Nephron progenitor cell (in vitro differentiated cells): ENCODE measurements around the gene UBE2Q1.

ENCODE experiments used
- DNase-seq: peaks from one replicate; pipeline ENCODE4 v3.0.0; 2021
- H3K27ac Mint-ChIP-seq: 2 replicates; pipeline ENCODE4 v1.8.0; 2021; ENCODE audit warnings: mild to moderate bottlenecking, moderate library complexity, mixed read lengths
- H3K27me3 Mint-ChIP-seq: 2 replicates; pipeline ENCODE4 v1.8.0; 2021; ENCODE audit warnings: mild to moderate bottlenecking, low read depth, mixed read lengths; ENCODE audit not compliant: poor library complexity
- H3K36me3 Mint-ChIP-seq: 2 replicates; pipeline ENCODE4 v1.8.0; 2021; ENCODE audit warnings: low read depth, mixed read lengths
- H3K4me1 Mint-ChIP-seq: 2 replicates; pipeline ENCODE4 v1.8.0; 2021; ENCODE audit warnings: mixed read lengths
- H3K4me3 Mint-ChIP-seq: 2 replicates; pipeline ENCODE4 v1.8.0; 2021; ENCODE audit warnings: mild to moderate bottlenecking, moderate library complexity, mixed read lengths
- H3K9me3 Mint-ChIP-seq: 2 replicates; pipeline ENCODE4 v1.8.0; 2021; ENCODE audit warnings: mild to moderate bottlenecking, moderate library complexity, mixed read lengths
- CTCF ChIP-seq: fragments of 200-600 bp; sonication (generic); IDR thresholded peaks from 2 replicates; pipeline ENCODE4 v1.5.0; 2021; ENCODE audit warnings: antibody characterized with exemption

UBE2Q1 gene

GRCh38 chr1:154551474-154551873 lies 7.0 kb downstream of the UBE2Q1 start:
- no peak for TF ChIP-seq CTCF
- Mint-ChIP-seq H3K27ac (no peak overlapping the region), H3K27me3 (peaks cover 3% of the 10 kb centered on the region), H3K36me3 (peaks cover 66% of the 10 kb centered on the region), H3K4me1 (peaks cover 44% of the 10 kb centered on the region), H3K4me3 (no peak overlapping the region), H3K9me3 (no peaks in the 10 kb centered on the region)
- no peak for DNase-seq

GRCh38 chr1:154550657-154551056 lies 7.8 kb downstream of the UBE2Q1 start:
- Mint-ChIP-seq H3K9me3 (no peaks in the 10 kb centered on the region), H3K27ac (peak overlapping the region; percentile 73), H3K36me3 (peaks cover 60% of the 10 kb centered on the region), H3K27me3 (peaks cover 3% of the 10 kb centered on the region), H3K4me3 (no peak overlapping the region), H3K4me1 (peaks cover 38% of the 10 kb centered on the region)
- no peak for DNase-seq
- TF ChIP-seq CTCF = no peak

- Mint-ChIP-seq H3K36me3 (peaks cover 55% of the 10 kb centered on the region), H3K4me1 (peaks cover 37% of the 10 kb centered on the region), H3K9me3 (no peaks in the 10 kb centered on the region), H3K4me3 (no peak overlapping the region), H3K27me3 (peaks cover 3% of the 10 kb centered on the region), H3K27ac (no peak overlapping the region)
- no peak for TF ChIP-seq CTCF
- no peak for DNase-seq
These were observed 8.4 kb downstream of the UBE2Q1 start for GRCh38 chr1:154550070-154550469.

GRCh38 chr1:154549202-154549770 lies 9.2 kb downstream of the UBE2Q1 start:
- no peak for DNase-seq
- TF ChIP-seq CTCF = no peak
- Mint-ChIP-seq H3K4me3 (no peak overlapping the region), H3K27ac (no peak overlapping the region), H3K27me3 (peaks cover 3% of the 10 kb centered on the region), H3K36me3 (peaks cover 47% of the 10 kb centered on the region), H3K9me3 (no peaks in the 10 kb centered on the region), H3K4me1 (peaks cover 40% of the 10 kb centered on the region)

GRCh38 chr1:154548028-154548427 lies 10.4 kb downstream of the UBE2Q1 start:
- DNase-seq = no peak
- peaks cover 43% of the 10 kb centered on the region for H3K4me1 Mint-ChIP-seq
- H3K27ac Mint-ChIP-seq = no peak overlapping the region

More at GRCh38 chr1:154548028-154548427, 10.4 kb downstream of the UBE2Q1 start:
- H3K4me3 Mint-ChIP-seq = no peak overlapping the region
- no peaks in the 10 kb centered on the region for H3K9me3 Mint-ChIP-seq
- H3K27me3 Mint-ChIP-seq = peaks cover 3% of the 10 kb centered on the region
- H3K36me3 Mint-ChIP-seq = peaks cover 37% of the 10 kb centered on the region
- no peak for TF ChIP-seq CTCF
